ENCODE measurements around the gene GGTLC1. TPM values are rescaled to one million over a fixed set of nuclear protein-coding genes. Genes with fewer than 3 reads are reported as not detected.

GGTLC1 gene
- total RNA-seq, 1 donor from 2014 or later: not detected

Other genes with a start within 250 kb of the GGTLC1 start
- gene CST1, start 237.8 kb downstream of the GGTLC1 start, total RNA-seq: not detected
- gene CST2, start 162.1 kb downstream of the GGTLC1 start, total RNA-seq: not detected
- not detected for gene CST5, start 109.0 kb downstream of the GGTLC1 start, total RNA-seq